NOMO-1 treated with DMSO at 0.1 percent for 48 hours (cell line): ENCODE data around the gene PYGM.

ENCODE experiments used
- DNase-seq: peaks from one replicate; lab custom pipeline; 2025; ENCODE audit not compliant: unreplicated experiment; lab: John Stamatoyannopoulos, UW

The PYGM gene

GRCh38 chr11:64754124-64754918, 5.5 kb downstream of the PYGM start:
- DNase-seq, result no peak

DNA sequence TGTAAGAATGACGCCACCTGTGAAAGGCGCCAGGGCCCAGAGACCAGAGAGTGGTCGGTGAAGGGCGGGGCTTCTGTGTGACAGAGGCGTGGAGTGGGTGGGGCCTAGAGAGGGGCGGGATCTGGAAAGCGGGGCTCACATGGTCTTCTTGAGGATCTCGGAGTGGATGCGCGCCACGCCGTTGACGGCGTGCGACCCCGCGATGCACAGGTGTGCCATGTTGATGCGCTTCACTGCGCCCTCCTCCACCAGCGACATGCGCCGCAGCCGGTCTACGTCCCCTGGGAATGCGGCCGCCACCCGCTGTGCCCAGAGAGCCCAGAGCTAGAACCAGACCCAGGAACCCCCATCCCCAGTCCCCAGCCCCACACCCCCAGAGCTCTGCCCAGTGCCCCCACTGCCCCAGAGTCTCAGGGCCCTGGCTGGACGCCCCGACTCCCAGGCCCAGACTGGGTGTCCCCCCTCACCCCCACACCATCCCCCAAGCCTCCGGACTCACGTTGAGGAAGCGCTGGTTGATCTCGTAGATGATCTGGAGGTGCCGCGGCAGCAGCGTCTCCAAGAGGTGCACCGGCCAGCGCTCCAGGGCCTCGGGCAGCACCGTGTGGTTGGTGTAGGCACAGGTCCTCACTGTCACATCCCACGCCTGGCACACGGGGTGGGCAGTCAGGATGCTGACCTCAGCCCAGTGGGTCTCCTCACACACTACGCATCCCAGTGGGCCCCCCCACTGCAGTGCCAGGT, 6.2 kb downstream of the PYGM start:
- DNase-seq, result no peak

GRCh38 chr11:64753019-64753379, 6.8 kb downstream of the PYGM start:
- DNase-seq, result no peak

- no peak for DNase-seq
Observed at GRCh38 chr11:64752175-64752970, 7.4 kb downstream of the PYGM start.

GRCh38 chr11:64751580-64751979, 8.2 kb downstream of the PYGM start:
- DNase-seq, result no peak

GRCh38 chr11:64751136-64751535, 8.6 kb downstream of the PYGM start:
- DNase-seq, result no peak

- no peak for DNase-seq
Observed at GRCh38 chr11:64750361-64751054, 9.3 kb downstream of the PYGM start.

GRCh38 chr11:64747961-64748665, 11.7 kb downstream of the PYGM start:
- no peak for DNase-seq

DNA sequence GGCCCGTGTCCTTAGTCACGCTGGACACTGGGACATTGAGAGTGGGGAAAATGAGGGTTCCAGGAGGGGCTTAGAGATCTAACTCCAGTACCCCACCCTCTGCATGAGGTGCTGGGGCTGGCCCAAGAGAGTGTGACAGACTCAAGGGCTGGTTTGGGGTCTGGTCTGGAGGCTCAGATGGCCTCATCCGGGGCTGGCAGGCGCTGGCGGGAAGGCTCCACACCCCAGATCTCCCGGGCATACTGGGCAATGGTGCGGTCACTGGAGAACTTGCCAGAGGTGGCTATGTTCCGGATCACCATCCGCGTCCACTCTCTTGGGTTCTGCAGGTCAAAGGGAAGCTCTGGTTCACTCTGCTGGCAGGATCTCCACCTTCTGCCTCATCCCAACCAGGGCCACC, 13.3 kb downstream of the PYGM start:
- DNase-seq, result no peak

GRCh38 chr11:64745521-64746328, 14.0 kb downstream of the PYGM start:
- DNase-seq, result no peak

GRCh38 chr11:64745189-64745520, 14.6 kb downstream of the PYGM start:
- peak; percentile 64 for DNase-seq

- no peak for DNase-seq
Observed at GRCh38 chr11:64744544-64745188, 15.1 kb downstream of the PYGM start.

DNA sequence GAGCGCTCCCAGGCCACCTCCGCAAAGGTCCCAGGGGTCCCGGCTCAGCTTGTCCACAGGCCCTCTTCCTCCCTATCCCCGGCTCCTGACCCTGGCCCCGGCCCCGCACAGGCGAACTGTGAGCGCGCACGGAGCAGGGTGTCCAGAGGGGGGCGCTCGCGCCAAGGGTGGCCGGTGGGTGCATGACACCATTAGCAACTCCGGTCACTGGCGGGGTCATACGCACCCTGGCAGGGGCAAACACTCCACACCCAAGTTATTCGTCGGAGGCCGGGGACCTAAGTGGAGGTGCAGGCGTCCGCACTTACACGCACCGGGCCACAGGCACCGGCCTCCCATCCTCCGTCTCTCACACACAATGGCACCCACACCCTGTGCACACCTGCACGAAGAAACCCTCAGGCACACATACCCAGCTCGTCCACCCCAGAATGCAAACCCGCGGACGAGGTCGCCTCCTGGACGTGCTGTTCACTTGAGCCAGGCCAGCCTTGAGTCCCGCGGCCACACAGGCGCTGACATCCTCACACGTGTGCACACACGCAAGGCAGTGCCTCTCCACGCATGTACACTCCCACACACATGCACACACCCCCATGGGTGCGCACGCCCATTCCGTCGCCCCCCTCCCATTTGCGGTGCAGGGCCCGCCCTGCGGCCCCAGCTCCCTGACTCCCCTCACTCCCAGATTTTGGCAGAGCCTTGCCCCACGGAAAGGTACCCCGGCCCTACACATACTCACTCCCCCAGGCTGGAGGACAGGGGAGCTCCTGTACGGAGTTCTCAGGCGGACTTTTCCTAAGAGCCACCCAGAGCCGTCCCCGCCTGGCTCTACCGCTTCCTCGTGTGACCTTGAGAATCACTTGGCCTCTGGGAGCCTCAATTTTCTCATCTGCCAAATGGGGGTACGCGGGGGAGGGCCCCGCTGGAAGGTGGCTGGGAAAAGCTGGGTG, 15.9 kb downstream of the PYGM start, which contains the start of gene RASGRP2:
Gene RASGRP2 (minus strand): TSS at position 552 of the 953 bp plus-strand sequence. CDS start 1,276 bp downstream, outside the sequence.
- DNase-seq, result peak; percentile 74

GRCh38 chr11:64742889-64743590, 16.7 kb downstream of the PYGM start:
- peak; percentile 64 for DNase-seq

DNA sequence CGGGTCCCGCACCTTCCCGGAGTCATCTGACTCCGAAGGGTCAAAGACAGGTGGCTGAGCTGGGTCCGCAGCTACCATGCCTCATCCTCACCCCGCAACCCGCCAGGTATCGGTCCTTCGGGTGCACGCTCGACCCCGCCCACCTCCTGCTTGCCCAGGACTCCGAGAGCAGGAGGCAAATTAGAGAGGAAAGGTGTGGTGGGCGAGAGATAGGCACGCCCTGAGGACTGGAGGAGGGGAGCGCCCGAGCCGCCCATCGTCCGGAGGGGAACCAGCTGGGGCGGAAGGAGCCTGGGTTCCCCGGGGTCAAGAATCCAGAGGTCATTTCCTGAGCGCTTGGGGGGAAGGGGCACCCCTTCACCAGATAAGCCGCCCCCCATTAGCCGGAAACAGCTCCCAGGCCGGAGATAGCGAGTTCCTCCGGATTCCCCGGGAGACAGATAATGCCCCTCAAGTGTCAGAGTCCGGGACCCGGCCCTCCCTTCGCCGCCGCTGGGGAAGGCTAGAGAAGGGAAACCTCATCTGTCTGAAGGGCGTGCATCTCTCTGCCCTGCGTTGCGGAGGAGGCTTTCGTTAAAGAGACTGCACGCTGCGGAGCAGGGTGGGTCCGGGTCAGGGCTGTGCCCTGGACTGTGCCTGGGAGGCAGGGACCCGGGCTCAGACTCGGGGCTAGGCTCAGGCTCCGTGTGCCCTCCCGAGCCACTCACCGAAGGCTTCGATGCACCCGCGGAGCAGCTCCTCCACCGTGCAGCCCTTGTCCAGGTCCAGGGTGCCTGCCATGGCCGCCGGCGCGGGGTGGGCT, 17.5 kb downstream of the PYGM start:
- no peak for DNase-seq

- DNase-seq, result no peak
Observed at GRCh38 chr11:64741375-64742086, 18.2 kb downstream of the PYGM start.
